ENCODE data around the gene TULP1.

DNA sequence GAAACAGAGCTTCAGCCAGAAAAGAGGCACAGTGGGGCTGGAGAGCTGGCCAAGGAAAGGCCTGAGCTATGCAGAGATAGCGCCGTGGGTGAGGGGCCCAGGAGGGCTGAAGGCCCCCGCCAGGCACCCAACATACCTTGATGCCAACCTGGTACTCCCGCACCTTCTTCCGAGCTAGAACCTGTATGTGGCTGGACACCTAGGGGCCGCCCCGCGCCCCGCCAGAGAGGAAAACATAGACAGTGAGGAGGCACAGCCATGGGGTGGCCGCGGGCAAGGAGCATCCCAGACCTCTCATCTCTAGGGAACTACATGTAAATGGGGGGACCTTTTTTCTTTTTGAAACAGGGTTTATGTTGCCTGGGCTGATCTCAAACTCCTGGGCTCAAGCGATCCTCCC is 32.5 kb downstream of the TULP1 start:
- TF ChIP-seq, protein P1, sequence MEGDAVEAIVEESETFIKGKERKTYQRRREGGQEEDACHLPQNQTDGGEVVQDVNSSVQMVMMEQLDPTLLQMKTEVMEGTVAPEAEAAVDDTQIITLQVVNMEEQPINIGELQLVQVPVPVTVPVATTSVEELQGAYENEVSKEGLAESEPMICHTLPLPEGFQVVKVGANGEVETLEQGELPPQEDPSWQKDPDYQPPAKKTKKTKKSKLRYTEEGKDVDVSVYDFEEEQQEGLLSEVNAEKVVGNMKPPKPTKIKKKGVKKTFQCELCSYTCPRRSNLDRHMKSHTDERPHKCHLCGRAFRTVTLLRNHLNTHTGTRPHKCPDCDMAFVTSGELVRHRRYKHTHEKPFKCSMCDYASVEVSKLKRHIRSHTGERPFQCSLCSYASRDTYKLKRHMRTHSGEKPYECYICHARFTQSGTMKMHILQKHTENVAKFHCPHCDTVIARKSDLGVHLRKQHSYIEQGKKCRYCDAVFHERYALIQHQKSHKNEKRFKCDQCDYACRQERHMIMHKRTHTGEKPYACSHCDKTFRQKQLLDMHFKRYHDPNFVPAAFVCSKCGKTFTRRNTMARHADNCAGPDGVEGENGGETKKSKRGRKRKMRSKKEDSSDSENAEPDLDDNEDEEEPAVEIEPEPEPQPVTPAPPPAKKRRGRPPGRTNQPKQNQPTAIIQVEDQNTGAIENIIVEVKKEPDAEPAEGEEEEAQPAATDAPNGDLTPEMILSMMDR (IDR thresholded peaks at IDR 0.05; ENCODE audit: poor library complexity): no peak
- no peak for TF ChIP-seq EZH2phosphoT487 (IDR thresholded peaks at IDR 0.05; ENCODE audit: low read depth, severe bottlenecking, unreplicated experiment)
- TF ChIP-seq EZH2 (IDR thresholded peaks at IDR 0.05; ENCODE audit: borderline replicate concordance): no peak
